SK-N-SH (cell line): ENCODE data around the gene FOCAD.

ENCODE experiments used
- EP300 ChIP-seq, 2 experiments: IDR thresholded peaks; 2 replicates each; pipeline versions ENCODE4 v1.4.0 to v1.6.1; 2012; ENCODE audit warnings: borderline replicate concordance in 1 of 2, low read depth in 1 of 2, low read length in 1 of 2
- GABPA ChIP-seq: IDR thresholded peaks from 2 replicates; pipeline ENCODE4 v1.4.0; 2012; ENCODE audit warnings: low read depth, mild to moderate bottlenecking
- MXI1 ChIP-seq: IDR thresholded peaks from 2 replicates; pipeline ENCODE4 v1.6.1; 2012; ENCODE audit warnings: mild to moderate bottlenecking, low read depth, low read length, improper control_type of control experiment
- POLR2AphosphoS5 ChIP-seq: IDR thresholded peaks from 2 replicates; pipeline ENCODE4 v1.6.1; 2012; ENCODE audit warnings: low read depth, low read length
- SIN3A ChIP-seq: IDR thresholded peaks from 2 replicates; pipeline ENCODE4 v1.6.1; 2012; ENCODE audit warnings: low read depth, mild to moderate bottlenecking, low read length, moderate library complexity, borderline replicate concordance
- TAF1 ChIP-seq: IDR thresholded peaks from 2 replicates; pipeline ENCODE4 v1.6.1; 2012; ENCODE audit warnings: low read depth, mild to moderate bottlenecking, low read length, moderate library complexity, borderline replicate concordance
- USF2 ChIP-seq: fragments of 150-350 bp; IDR thresholded peaks from 2 replicates; pipeline ENCODE4 v1.6.1; 2017; ENCODE audit warnings: antibody characterized with exemption, low read length, low read depth, borderline replicate concordance
- YY1 ChIP-seq: IDR thresholded peaks from 2 replicates; pipeline ENCODE4 v1.4.0; 2012; ENCODE audit warnings: low read depth, mild to moderate bottlenecking
- ZBTB33 ChIP-seq: IDR thresholded peaks from 2 replicates; pipeline ENCODE4 v1.4.0; 2012; ENCODE audit warnings: low read depth, borderline replicate concordance
- TF ChIP-seq, protein P1 (sequence below): IDR thresholded peaks from 2 replicates; pipeline ENCODE4 v1.4.0; 2012; ENCODE audit warnings: low read depth
- TF ChIP-seq, protein P2 (sequence below): fragments of 200-600 bp; sonication (generic); IDR thresholded peaks from 2 replicates; pipeline ENCODE4 v1.6.1; 2017; ENCODE audit warnings: antibody characterized with exemption, mild to moderate bottlenecking, moderate library complexity
- TF ChIP-seq, protein P3 (sequence below): IDR thresholded peaks from 2 replicates; pipeline ENCODE4 v1.6.1; 2012; ENCODE audit warnings: mild to moderate bottlenecking, low read depth, low read length, moderate library complexity

DNA sequence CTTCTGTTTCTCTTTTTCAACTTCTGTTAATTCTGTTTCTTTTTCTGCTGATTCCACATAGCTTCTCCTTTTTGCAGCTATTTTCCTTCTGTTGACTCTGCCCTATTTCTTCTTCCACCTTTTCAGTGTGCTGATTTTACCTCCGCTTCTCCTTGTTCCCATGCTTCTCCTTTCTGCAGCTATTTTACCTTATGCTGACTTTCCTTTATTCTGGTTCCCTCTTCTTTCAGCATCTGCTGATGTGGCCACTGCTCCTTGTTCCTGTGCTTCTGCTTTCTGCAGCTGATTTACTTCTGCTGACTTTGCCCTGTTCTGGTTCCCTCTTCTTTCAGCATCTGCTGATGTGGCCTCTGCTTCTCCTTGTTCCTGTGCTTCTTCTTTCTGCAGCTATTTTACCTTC, 288.6 kb downstream of the FOCAD start:
- TF ChIP-seq EP300 (IDR thresholded peaks at IDR 0.05; ENCODE audit: borderline replicate concordance in 1 of 2, low read depth in 1 of 2, low read length in 1 of 2) (no peak), TAF1 (no peak), ZBTB33 (no peak), USF2 (no peak), POLR2AphosphoS5 (no peak), GABPA (no peak), SIN3A (no peak), YY1 (no peak), MXI1 (no peak)
- TF ChIP-seq, protein P1, sequence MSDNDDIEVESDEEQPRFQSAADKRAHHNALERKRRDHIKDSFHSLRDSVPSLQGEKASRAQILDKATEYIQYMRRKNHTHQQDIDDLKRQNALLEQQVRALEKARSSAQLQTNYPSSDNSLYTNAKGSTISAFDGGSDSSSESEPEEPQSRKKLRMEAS: no peak
- TF ChIP-seq, protein P2, sequence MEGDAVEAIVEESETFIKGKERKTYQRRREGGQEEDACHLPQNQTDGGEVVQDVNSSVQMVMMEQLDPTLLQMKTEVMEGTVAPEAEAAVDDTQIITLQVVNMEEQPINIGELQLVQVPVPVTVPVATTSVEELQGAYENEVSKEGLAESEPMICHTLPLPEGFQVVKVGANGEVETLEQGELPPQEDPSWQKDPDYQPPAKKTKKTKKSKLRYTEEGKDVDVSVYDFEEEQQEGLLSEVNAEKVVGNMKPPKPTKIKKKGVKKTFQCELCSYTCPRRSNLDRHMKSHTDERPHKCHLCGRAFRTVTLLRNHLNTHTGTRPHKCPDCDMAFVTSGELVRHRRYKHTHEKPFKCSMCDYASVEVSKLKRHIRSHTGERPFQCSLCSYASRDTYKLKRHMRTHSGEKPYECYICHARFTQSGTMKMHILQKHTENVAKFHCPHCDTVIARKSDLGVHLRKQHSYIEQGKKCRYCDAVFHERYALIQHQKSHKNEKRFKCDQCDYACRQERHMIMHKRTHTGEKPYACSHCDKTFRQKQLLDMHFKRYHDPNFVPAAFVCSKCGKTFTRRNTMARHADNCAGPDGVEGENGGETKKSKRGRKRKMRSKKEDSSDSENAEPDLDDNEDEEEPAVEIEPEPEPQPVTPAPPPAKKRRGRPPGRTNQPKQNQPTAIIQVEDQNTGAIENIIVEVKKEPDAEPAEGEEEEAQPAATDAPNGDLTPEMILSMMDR: no peak
- TF ChIP-seq, protein P3, sequence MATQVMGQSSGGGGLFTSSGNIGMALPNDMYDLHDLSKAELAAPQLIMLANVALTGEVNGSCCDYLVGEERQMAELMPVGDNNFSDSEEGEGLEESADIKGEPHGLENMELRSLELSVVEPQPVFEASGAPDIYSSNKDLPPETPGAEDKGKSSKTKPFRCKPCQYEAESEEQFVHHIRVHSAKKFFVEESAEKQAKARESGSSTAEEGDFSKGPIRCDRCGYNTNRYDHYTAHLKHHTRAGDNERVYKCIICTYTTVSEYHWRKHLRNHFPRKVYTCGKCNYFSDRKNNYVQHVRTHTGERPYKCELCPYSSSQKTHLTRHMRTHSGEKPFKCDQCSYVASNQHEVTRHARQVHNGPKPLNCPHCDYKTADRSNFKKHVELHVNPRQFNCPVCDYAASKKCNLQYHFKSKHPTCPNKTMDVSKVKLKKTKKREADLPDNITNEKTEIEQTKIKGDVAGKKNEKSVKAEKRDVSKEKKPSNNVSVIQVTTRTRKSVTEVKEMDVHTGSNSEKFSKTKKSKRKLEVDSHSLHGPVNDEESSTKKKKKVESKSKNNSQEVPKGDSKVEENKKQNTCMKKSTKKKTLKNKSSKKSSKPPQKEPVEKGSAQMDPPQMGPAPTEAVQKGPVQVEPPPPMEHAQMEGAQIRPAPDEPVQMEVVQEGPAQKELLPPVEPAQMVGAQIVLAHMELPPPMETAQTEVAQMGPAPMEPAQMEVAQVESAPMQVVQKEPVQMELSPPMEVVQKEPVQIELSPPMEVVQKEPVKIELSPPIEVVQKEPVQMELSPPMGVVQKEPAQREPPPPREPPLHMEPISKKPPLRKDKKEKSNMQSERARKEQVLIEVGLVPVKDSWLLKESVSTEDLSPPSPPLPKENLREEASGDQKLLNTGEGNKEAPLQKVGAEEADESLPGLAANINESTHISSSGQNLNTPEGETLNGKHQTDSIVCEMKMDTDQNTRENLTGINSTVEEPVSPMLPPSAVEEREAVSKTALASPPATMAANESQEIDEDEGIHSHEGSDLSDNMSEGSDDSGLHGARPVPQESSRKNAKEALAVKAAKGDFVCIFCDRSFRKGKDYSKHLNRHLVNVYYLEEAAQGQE: no peak
